ENCODE measurements around the gene SHFL. TPM values are rescaled to one million over a fixed set of nuclear protein-coding genes. Genes with fewer than 3 reads are reported as not detected.

SHFL gene
- total RNA-seq, 4 donors from 2014 or later, result 17.4 to 34.9 (median 26.1) TPM

DNA sequence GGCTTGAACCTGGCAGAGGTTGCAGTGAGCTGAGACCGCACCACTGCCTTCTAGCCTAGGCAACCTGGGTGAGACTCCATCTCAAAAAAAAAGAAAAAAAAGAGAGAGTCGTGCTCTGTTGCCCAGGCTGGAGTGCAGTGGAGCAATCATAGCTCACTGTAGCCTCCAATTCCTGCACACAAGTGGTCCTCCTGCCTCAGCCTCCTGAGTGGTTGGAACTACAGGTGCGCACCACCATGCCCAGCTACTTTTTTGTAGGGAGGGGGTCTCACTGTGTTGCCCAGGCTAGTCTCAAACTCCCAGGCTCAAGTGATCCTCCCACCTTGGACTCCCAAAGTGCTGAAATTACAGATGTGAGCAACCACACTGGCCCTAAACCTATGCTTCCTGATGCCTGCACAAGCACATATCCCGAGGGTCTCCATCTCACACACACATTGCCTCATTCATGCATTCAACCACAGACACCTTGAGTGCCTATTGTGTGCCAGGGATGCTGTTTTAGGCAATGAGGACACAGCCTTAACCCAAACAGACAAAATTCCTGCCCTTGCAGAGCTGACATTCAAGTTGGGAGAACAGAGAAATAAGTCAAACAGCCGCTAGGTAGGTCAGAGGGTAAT lies 14.2 kb downstream of the SHFL start:
- Histone ChIP-seq H3K27me3 (no peaks in the 10 kb centered on the region), H3K36me3 (no peaks in the 10 kb centered on the region), H3K4me3 (no peak overlapping the region), H3K27ac (replicated peaks in 1 of 4) (no peak overlapping the region), H3K9me3 (no peaks in the 10 kb centered on the region), H3K4me1 (peaks cover 9 to 17% (median 16%) of the 10 kb centered on the region in 4 donors)
- WGBS, result 91% methylated on average over 5 of the region's 5 CpGs
- intact Hi-C loops (cut with DNase I), result loop anchor here (10.0 kb wide), 1 partner anchor 155 kb away; the partner anchor contains the start of gene MRPL4
- DNase-seq (ENCODE audit: extremely low spot score), result no peak
- TF ChIP-seq POLR2AphosphoS5 (IDR thresholded peaks at IDR 0.05) (no peak), EP300 (IDR thresholded peaks at IDR 0.05) (no peak)

DNA sequence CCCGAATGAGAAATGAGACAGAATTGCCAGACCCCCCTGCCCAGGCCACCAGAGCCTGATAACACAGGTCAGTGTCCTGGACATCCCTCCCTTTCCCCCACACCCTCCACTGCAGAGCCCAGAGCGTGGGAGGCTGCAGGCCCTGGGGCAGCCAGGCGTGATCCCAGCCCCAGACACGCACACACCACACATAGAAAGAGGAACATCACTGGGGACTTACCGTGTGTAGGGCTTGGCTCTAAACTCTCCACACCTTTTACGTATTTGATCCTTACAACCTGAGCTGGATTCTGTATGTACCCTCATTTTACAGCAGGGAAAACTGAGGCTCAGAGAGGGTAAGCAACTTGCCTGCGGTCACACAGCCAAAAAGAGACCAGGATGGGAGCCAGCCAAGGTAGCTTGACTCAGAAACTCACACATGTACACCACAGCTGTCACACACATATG lies 16.7 kb downstream of the SHFL start:
- Histone ChIP-seq H3K4me3 (no peak overlapping the region), H3K27ac (replicated peaks in 1 of 4) (no peak overlapping the region), H3K27me3 (no peaks in the 10 kb centered on the region), H3K9me3 (no peaks in the 10 kb centered on the region), H3K4me1 (peaks cover 13 to 21% (median 20%) of the 10 kb centered on the region in 4 donors), H3K36me3 (peaks cover 4 to 9% (median 5%) of the 10 kb centered on the region in 4 donors)
- TF ChIP-seq EP300 (IDR thresholded peaks at IDR 0.05) (no peak), POLR2AphosphoS5 (IDR thresholded peaks at IDR 0.05) (no peak), POLR2A (IDR thresholded peaks at IDR 0.05; ENCODE audit: low read depth) (no peak)
- TF ChIP-seq, protein P1, sequence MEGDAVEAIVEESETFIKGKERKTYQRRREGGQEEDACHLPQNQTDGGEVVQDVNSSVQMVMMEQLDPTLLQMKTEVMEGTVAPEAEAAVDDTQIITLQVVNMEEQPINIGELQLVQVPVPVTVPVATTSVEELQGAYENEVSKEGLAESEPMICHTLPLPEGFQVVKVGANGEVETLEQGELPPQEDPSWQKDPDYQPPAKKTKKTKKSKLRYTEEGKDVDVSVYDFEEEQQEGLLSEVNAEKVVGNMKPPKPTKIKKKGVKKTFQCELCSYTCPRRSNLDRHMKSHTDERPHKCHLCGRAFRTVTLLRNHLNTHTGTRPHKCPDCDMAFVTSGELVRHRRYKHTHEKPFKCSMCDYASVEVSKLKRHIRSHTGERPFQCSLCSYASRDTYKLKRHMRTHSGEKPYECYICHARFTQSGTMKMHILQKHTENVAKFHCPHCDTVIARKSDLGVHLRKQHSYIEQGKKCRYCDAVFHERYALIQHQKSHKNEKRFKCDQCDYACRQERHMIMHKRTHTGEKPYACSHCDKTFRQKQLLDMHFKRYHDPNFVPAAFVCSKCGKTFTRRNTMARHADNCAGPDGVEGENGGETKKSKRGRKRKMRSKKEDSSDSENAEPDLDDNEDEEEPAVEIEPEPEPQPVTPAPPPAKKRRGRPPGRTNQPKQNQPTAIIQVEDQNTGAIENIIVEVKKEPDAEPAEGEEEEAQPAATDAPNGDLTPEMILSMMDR (IDR thresholded peaks at IDR 0.05), result no peak
- 52% methylated on average over 6 of the region's 7 CpGs for WGBS
- intact Hi-C loops (cut with DNase I), result loop anchor here (10.0 kb wide), 1 partner anchor 152 kb away; the partner anchor contains the start of gene MRPL4
- no peak for DNase-seq (ENCODE audit: extremely low spot score)

DNA sequence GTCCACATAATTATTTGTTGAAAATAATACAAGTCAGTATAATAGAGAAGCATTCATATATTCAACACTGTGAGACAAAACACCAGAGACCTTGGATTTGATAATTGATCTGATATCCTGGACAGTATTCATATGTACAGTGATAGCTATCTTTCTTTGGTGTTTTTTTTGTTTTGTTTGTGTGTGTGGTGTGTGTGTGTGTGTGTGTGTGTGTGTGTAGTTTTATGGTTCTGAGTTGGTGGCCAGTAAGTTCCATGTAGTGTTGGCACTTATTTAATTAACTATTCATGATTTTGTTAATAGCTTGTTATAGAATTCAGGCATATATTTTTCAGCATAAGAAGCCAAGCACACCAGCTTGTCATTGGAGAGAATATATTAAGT lies 18.0 kb downstream of the SHFL start:
- H3K4me3 ChIP-seq, result no peak overlapping the region
- TF ChIP-seq, protein P1 (IDR thresholded peaks at IDR 0.05), result no peak
- no peak for TF ChIP-seq POLR2AphosphoS5 (IDR thresholded peaks at IDR 0.05)
- TF ChIP-seq POLR2A (IDR thresholded peaks at IDR 0.05; ENCODE audit: low read depth), result no peak
- no peak for TF ChIP-seq EP300 (IDR thresholded peaks at IDR 0.05)
- no peak overlapping the region for H3K27ac ChIP-seq (replicated peaks in 1 of 4)
- no peaks in the 10 kb centered on the region for H3K27me3 ChIP-seq
- peaks cover 13 to 25% (median 21%) of the 10 kb centered on the region in 4 donors for H3K4me1 ChIP-seq
- no peaks in the 10 kb centered on the region for H3K9me3 ChIP-seq
- H3K36me3 ChIP-seq, result peaks cover 17 to 22% (median 18%) of the 10 kb centered on the region in 4 donors
- no peak for DNase-seq (ENCODE audit: extremely low spot score)
- intact Hi-C loops (cut with DNase I), result loop anchor here (10.0 kb wide), 1 partner anchor 151 kb away; the partner anchor contains the start of gene MRPL4

DNA sequence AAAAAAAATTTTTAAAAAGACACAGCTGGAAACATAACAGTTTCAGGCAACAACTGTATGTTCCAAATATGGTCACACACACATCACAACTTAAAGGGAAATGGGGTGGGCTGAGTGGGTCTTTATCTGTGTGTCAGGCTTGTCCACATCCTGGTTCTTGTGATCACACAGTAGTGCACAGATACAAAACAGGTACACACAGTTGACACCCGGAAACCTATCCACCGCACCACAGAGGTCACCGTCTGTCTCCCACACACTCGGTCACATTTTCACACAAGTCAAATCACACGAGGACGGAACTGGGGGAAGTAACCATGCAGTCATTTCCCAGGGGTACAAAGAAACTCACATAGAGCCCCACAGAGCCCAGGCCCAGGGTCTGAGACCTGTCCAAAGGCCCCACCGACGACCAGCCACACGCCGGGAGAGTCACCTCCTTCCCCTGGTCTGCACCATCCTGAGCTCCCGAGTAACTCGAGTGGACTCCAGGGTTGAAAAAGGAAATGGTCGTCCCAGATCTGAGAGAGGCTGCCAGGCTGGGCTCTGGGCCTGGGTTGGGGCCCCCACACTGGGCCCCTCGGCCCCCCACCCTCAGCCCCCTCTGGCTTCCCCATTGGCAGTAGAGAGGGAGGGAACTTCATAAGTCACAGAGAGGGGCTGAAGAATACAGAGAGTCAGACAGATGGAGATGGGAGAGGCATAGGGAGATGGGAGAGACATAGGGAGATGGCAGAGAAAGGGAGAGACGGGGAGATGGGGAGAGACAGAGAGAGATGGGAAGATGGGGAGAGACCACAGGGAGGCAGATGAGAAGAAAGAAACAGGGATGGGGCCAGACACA lies 18.8 kb downstream of the SHFL start:
- TF ChIP-seq POLR2A (IDR thresholded peaks at IDR 0.05; ENCODE audit: low read depth) (no peak), EP300 (IDR thresholded peaks at IDR 0.05) (no peak), POLR2AphosphoS5 (IDR thresholded peaks at IDR 0.05) (no peak)
- TF ChIP-seq, protein P1 (IDR thresholded peaks at IDR 0.05), result no peak
- Histone ChIP-seq H3K36me3 (peaks cover 25 to 29% (median 26%) of the 10 kb centered on the region in 4 donors), H3K9me3 (no peaks in the 10 kb centered on the region), H3K27ac (replicated peaks in 1 of 4) (peak overlapping the region in 3 of 4 donors; percentile 9 to 58 (median 17)), H3K4me1 (peaks cover 13 to 25% (median 21%) of the 10 kb centered on the region in 4 donors), H3K27me3 (no peaks in the 10 kb centered on the region), H3K4me3 (no peak overlapping the region)
- DNase-seq (ENCODE audit: extremely low spot score), result no peak
- WGBS, result 53% methylated on average over 9 of the region's 15 CpGs
- intact Hi-C loops (cut with DNase I), result loop anchor here (10.0 kb wide), 1 partner anchor 150 kb away; the partner anchor contains the start of gene MRPL4

Measured in esophagus muscularis mucosa (tissue), 4 donors.